Left ventricle myocardium inferior (tissue), 1 donor: ENCODE data around the gene CLTCL1. TPM values are rescaled to one million over a fixed set of nuclear protein-coding genes. Genes with fewer than 3 reads are reported as not detected.

ENCODE experiments used
- DNase-seq: peaks from one replicate; pipeline ENCODE4 v3.0.0-alpha.2; 2020
- H3K27ac ChIP-seq: fragments of 200-600 bp; replicated peaks from 2 replicates; pipeline ENCODE4 v1.8.0; 2021
- H3K27me3 ChIP-seq: fragments of 200-600 bp; 2 replicates; pipeline ENCODE4 v1.8.0; 2021; ENCODE audit warnings: low read depth
- H3K36me3 ChIP-seq: fragments of 200-600 bp; 2 replicates; pipeline ENCODE4 v1.8.0; 2021
- H3K4me1 ChIP-seq: fragments of 200-600 bp; 2 replicates; pipeline ENCODE4 v1.8.0; 2021
- H3K4me3 ChIP-seq: fragments of 200-600 bp; 2 replicates; pipeline ENCODE4 v1.8.0; 2021; ENCODE audit warnings: mild to moderate bottlenecking, moderate library complexity
- H3K9me3 ChIP-seq: fragments of 200-600 bp; replicated peaks from 2 replicates; pipeline ENCODE4 v1.8.0; 2021
- CTCF ChIP-seq: fragments of 200-600 bp; IDR thresholded peaks from 2 replicates; pipeline ENCODE4 v1.8.0; 2021; ENCODE audit warnings: antibody characterized with exemption, mild to moderate bottlenecking, borderline replicate concordance
- intact Hi-C: fragments of 100-400 bp; cut with micrococcal nuclease; formaldehyde crosslinking; loops from one replicate; pipeline ENCODE4 v1.11.0; 2022
- total RNA-seq: library from RNA; stranded (reverse); fragmentation: NEBNext Ultra II Directional; extraction: Animal tissue kit (Norgen Biotek cat#: 25700); gene quantifications from one replicate; pipeline ENCODE4 v1.2.1, GENCODE V29; 2021
- donor health status: DM: no; HTN: yes; CAD: no; lungs with severe emphysema.

CLTCL1 gene
- total RNA-seq, 1 donor from 2014 or later = 9.4 TPM

- intact Hi-C loops = no loop called here
- Histone ChIP-seq H3K27me3 (peaks cover 5% of the 10 kb centered on the region), H3K4me1 (peaks cover 93% of the 10 kb centered on the region), H3K27ac (peak overlapping the region; percentile 75), H3K4me3 (no peak overlapping the region), H3K9me3 (no peaks in the 10 kb centered on the region), H3K36me3 (no peaks in the 10 kb centered on the region)
- no peak for DNase-seq
- no peak for TF ChIP-seq CTCF
Measured at GRCh38 chr22:19174106-19175025, 117.2 kb downstream of the CLTCL1 start.

DNA sequence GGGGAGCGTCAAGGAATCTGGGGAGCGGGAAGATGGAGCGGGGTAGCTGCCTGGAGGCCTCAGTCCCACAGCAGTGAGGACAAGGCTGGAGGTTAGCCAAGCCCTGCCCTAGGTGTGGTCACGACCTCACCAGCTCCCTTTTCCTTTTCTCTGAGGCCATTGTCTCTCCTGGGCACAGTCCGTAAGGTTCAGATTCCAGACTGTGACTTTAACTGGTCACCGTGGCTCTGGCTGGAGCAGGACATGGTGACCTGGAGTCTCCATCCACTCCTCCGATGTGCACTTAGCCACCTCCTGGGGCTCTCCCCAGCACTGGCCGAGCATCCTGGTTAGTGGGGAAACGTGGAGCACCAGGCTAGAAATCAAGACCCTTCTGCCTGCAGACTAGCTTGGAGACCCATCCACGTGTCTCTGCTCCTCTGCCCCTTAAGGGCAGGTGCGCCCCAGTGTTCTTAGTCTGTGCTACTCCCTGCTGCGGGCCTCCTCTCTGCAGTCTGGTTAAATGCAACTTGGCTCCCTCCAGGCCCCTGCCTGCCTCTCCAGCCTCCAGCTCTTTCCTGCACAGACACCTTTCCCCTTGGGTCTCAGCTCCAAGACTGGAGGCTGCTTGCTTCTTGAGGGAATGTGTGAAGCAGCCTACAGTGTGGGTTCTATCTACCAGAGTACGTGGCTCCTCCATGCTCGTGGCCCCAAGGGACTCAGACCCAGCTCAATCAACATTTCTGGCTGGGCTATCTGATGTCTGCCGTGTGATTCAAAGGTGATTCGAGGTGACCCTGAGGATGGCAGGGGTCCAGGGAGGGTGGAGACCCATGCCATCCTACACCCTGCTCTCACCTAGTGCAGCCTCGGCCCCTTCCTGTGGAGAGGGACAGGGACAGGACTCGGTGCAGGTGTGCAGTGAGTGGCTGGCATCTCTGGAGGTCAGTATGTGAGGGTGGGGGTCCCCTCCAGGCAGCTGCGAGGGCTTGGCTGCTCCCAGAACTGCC, 118.2 kb downstream of the CLTCL1 start:
- intact Hi-C loops = no loop called here
- Histone ChIP-seq H3K9me3 (no peaks in the 10 kb centered on the region), H3K36me3 (no peaks in the 10 kb centered on the region), H3K27me3 (peaks cover 15% of the 10 kb centered on the region), H3K27ac (peak overlapping the region; percentile 75), H3K4me1 (peaks cover 91% of the 10 kb centered on the region), H3K4me3 (no peak overlapping the region)
- DNase-seq = no peak
- no peak for TF ChIP-seq CTCF

GRCh38 chr22:19172213-19173046, 119.1 kb downstream of the CLTCL1 start:
- H3K27ac ChIP-seq = peak overlapping the region; percentile 92
- peaks cover 25% of the 10 kb centered on the region for H3K27me3 ChIP-seq
- H3K4me1 ChIP-seq = peaks cover 82% of the 10 kb centered on the region
- intact Hi-C loops = no loop called here
- no peak for DNase-seq
- H3K36me3 ChIP-seq = no peaks in the 10 kb centered on the region
- TF ChIP-seq CTCF = no peak
- H3K4me3 ChIP-seq = peak overlapping the region; percentile 92
- H3K9me3 ChIP-seq = no peaks in the 10 kb centered on the region

GRCh38 chr22:19169947-19170318, 121.6 kb downstream of the CLTCL1 start:
- no peak for TF ChIP-seq CTCF
- no peak for DNase-seq

More at GRCh38 chr22:19169947-19170318, 121.6 kb downstream of the CLTCL1 start:
- Histone ChIP-seq H3K27ac (no peak overlapping the region), H3K4me1 (peaks cover 59% of the 10 kb centered on the region), H3K27me3 (peaks cover 50% of the 10 kb centered on the region), H3K9me3 (no peaks in the 10 kb centered on the region), H3K4me3 (peak overlapping the region; percentile 54), H3K36me3 (no peaks in the 10 kb centered on the region)
- intact Hi-C loops = no loop called here
